GM10266 (cell line): ENCODE measurements around the gene PRDM12.

Source experiments
- DNase-seq: peaks from one replicate; pipeline ENCODE4 v3.0.0; 2012; ENCODE audit errors: extremely low spot score
- TF ChIP-seq, protein P1 (sequence below): IDR thresholded peaks from 2 replicates; pipeline ENCODE4 v1.5.1; 2012; ENCODE audit warnings: mild to moderate bottlenecking, low read depth; ENCODE audit not compliant: control insufficient read depth, insufficient read depth; ENCODE audit errors: missing control alignments

The PRDM12 gene

DNA sequence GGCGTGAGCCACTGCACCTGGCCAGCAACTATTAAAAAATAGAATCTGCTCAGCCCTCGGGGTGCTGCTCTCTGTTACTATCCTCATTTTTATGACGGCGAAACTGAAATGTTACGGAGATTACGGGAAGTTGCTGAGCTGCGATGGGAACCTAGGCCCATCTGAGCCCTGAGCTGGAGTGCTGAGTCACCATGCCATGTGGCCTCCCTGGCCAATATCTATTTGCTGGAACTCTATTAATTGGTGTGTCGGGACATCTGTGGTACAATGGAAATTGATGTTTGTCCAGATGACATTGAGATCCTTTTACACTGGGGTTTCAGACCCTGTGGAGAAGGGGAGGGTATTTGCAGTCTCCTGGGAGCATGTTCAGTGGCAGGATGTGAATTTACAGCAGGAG lies 8.1 kb downstream of the PRDM12 start:
- no peak for DNase-seq
- TF ChIP-seq, protein P1, sequence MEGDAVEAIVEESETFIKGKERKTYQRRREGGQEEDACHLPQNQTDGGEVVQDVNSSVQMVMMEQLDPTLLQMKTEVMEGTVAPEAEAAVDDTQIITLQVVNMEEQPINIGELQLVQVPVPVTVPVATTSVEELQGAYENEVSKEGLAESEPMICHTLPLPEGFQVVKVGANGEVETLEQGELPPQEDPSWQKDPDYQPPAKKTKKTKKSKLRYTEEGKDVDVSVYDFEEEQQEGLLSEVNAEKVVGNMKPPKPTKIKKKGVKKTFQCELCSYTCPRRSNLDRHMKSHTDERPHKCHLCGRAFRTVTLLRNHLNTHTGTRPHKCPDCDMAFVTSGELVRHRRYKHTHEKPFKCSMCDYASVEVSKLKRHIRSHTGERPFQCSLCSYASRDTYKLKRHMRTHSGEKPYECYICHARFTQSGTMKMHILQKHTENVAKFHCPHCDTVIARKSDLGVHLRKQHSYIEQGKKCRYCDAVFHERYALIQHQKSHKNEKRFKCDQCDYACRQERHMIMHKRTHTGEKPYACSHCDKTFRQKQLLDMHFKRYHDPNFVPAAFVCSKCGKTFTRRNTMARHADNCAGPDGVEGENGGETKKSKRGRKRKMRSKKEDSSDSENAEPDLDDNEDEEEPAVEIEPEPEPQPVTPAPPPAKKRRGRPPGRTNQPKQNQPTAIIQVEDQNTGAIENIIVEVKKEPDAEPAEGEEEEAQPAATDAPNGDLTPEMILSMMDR = no peak

DNA sequence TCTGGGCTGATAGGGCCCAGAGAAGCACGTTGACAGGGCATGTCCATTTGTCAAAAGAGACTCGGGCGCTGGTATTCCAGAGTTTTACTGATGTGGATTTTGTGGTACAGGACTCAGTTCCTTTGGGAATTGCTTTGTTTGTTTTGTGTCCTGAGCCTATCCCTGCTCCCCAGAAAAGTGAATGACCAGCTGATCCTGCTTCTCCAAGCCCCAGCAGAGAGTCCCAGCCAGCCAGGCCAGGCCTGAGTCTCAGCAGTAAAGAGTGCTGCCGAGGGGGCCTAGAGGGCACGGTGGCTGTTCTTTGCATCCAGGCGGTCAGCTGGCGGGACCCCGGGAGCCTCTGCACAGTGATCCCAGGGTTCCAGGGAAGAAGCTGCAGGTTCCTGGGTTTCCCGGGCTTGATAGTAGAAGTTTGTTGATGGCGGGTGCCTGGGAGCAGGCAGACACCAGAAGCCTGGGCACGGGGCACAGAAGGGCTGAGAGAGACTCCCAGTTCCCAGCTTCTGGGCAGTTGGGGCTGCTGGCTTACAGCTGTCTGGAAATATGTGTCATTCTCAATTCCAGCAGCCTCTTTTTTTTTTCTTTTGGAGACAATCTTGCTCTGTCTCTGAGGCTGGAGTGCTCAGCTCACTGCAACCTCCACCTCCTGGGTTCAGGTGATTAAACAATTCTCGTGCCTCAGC lies 8.7 kb downstream of the PRDM12 start:
- TF ChIP-seq, protein P1 = no peak
- no peak for DNase-seq

DNA sequence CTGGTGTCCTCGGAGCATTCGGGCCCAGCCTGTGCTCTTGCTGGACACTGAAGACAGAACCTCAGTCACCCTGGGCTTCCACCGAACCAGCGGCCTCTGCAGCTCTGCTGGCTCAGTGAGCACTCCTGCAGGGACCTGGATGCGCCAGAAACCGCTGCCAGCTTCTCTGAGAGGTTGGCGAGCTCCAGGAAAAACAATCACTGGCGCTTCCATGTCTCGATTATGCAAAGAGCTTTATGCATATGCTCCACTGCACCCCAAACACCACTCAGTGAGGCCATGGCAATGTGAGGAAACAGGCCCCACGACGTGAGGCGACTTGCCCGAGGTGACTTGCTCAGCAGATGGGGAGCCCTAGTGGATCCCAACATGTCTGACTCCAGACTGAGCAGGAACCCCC lies 11.0 kb downstream of the PRDM12 start:
- no peak for DNase-seq
- TF ChIP-seq, protein P1 = no peak

DNA sequence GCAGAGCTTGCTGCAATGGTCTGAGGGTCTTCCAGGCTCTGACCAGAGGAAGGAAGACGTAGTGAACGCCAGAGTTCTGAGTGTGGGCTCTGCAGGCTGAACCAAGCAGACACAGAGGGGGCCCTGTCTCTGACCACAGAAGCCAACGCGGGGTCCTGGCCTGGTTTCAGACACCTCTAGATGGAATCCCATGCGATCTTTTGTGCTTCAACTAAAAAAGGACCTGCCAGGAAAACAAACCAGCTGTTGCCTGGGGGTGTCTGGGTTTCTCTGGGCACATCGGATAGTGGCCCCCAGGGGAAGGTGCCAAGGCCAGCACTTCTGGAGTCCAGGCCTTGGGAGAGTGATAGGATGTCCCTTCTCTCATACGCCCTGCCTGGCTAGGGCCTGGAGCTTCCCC lies 12.9 kb downstream of the PRDM12 start:
- TF ChIP-seq, protein P1 = no peak
- no peak for DNase-seq

DNA sequence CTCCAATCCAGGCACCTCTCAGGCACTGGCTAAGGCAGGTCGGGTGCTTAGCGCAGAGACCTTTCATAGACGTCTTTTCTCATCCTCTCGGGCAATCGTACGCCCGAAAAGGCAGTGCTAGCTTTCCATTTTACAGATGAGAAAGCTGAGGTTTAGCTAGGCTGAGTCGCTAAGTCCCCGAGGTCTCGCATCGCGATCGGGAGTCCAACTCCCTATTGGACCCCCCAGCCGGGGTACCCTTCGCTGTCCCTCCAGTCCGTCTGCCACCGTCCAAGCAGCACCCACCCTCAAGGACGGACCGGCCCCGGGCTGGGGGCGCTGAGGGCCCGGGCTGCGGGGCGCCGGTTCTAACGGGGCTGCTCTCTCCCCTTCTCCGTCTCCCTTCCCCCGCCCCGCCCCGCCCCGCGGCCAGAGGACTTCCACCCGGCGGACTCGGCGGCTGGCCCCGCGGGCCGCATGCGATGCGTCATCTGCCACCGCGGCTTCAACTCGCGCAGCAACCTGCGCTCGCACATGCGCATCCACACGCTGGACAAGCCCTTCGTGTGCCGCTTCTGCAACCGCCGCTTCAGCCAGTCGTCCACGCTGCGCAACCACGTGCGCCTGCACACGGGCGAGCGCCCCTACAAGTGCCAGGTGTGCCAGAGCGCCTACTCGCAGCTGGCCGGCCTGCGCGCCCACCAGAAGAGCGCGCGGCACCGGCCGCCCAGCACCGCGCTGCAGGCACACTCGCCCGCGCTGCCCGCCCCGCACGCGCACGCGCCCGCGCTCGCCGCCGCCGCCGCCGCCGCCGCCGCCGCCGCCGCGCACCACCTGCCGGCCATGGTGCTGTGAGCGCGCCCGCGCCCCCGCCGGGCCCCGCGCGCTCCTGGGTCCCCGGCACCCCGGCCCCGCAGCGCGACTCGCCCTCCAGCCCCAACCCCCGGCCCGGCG lies 16.7 kb downstream of the PRDM12 start:
- TF ChIP-seq, protein P1 = no peak

DNA sequence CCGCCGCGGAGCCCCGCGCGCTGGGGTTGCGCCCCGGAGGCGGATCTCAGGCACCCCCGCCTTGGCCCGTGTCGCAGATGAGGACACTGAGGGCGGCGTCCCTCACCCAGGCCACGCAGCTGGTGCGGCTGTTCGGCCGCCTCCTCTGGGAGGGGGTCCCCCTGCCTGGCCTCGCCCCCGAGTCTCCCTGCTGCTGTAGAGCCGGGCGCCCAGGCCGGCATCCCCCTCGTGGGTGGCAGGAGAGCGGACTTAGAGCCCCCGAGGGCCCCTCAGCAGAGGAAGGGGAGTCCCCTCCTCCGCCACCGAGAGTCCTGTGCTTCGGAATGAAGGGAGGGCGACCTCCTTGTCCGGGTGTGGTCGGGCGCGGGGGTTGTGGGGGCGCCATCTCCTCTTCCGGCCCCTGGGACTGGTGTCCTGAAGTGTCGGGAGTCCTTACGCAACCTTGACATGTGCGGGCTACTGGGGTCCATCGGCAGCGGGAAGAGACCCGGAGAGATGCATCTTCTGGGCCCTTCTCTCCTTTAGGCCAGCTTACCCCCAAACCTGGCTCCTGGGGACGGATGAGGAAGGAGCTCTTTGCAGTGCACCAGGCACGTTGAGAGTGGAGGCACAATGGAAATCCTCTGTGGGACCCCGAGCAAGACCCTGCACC lies 17.5 kb downstream of the PRDM12 start:
- TF ChIP-seq, protein P1 = no peak
- peak; percentile 77 for DNase-seq

More for the DNA sequence above, 16.7 kb downstream of the PRDM12 start:
- peak; percentile 83 for DNase-seq
